Activated CD8-positive, alpha-beta memory T cell treated with anti-CD3 and anti-CD28 coated beads, Interleukin-2, amount 50 U/mL, for 1 hour (primary cell): ENCODE measurements around the gene TSPY2.
"Not testable (repeated sequence)": the region's sequence is repeated elsewhere in the genome, so short reads cannot be mapped to it uniquely, and the experiment has no call there.

Source experiments
- DNase-seq: peaks from one replicate; pipeline ENCODE4 v3.0.0-alpha.2; 2020; ENCODE audit errors: extremely low read depth

Gene TSPY2

GRCh38 chrY:6245923-6246322, at the start of gene TSPY2:
TSPY2 (plus strand) TSS chrY:6246223; CDS start chrY:6246269, 46 bp downstream.
- not testable (repeated sequence) for DNase-seq

GRCh38 chrY:6209565-6209964, 36.5 kb upstream of the TSPY2 start:
- DNase-seq, result not testable (repeated sequence)

GRCh38 chrY:6217045-6217444, 29.0 kb upstream of the TSPY2 start:
- not testable (repeated sequence) for DNase-seq

- not testable (repeated sequence) for DNase-seq
Observed at GRCh38 chrY:6269839-6270238, 23.8 kb downstream of the TSPY2 start.
